ENCODE data around the gene GUCA1A.

Gene GUCA1A

GRCh38 chr6:42179261-42179944 lies 6.2 kb downstream of the GUCA1A start:
- TF ChIP-seq, protein P1, sequence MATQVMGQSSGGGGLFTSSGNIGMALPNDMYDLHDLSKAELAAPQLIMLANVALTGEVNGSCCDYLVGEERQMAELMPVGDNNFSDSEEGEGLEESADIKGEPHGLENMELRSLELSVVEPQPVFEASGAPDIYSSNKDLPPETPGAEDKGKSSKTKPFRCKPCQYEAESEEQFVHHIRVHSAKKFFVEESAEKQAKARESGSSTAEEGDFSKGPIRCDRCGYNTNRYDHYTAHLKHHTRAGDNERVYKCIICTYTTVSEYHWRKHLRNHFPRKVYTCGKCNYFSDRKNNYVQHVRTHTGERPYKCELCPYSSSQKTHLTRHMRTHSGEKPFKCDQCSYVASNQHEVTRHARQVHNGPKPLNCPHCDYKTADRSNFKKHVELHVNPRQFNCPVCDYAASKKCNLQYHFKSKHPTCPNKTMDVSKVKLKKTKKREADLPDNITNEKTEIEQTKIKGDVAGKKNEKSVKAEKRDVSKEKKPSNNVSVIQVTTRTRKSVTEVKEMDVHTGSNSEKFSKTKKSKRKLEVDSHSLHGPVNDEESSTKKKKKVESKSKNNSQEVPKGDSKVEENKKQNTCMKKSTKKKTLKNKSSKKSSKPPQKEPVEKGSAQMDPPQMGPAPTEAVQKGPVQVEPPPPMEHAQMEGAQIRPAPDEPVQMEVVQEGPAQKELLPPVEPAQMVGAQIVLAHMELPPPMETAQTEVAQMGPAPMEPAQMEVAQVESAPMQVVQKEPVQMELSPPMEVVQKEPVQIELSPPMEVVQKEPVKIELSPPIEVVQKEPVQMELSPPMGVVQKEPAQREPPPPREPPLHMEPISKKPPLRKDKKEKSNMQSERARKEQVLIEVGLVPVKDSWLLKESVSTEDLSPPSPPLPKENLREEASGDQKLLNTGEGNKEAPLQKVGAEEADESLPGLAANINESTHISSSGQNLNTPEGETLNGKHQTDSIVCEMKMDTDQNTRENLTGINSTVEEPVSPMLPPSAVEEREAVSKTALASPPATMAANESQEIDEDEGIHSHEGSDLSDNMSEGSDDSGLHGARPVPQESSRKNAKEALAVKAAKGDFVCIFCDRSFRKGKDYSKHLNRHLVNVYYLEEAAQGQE (IDR thresholded peaks at IDR 0.05; ENCODE audit: insufficient read depth in 1 of 2, low read depth in 2 of 2, low read length in 2 of 2): no peak
- TF ChIP-seq POLR2AphosphoS5 (IDR thresholded peaks at IDR 0.05; ENCODE audit: low read depth, low read length) (no peak), FOXP2 (optimal IDR thresholded peaks at IDR 0.05; ENCODE audit: borderline replicate concordance, extremely low read depth, extremely low read length, insufficient read depth) (no peak), SIN3A (IDR thresholded peaks at IDR 0.05; ENCODE audit: borderline replicate concordance, insufficient read depth, low read length) (no peak), TAF1 (IDR thresholded peaks at IDR 0.05; ENCODE audit: borderline replicate concordance, insufficient read depth, low read length) (no peak)

DNA sequence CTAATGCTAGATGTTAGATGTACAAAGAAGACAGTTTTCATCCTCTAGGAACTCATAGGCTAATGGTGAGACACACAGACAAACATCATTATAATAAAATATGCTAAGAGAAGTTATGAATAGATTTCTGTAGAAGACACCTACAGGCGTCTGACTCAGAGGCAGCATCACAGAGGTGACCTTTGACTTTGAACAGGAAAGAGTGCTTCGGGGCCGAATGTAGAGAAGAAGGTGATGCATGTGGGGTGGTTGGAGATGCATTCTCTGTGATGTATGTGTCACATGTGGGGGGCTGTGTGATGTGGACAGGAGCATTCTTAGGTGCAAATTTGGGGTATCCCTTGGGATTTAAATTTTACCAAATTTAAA lies 6.8 kb downstream of the GUCA1A start:
- no peak for TF ChIP-seq TAF1 (IDR thresholded peaks at IDR 0.05; ENCODE audit: borderline replicate concordance, insufficient read depth, low read length)
- TF ChIP-seq, protein P1 (IDR thresholded peaks at IDR 0.05; ENCODE audit: insufficient read depth in 1 of 2, low read depth in 2 of 2, low read length in 2 of 2): no peak
- no peak for TF ChIP-seq SIN3A (IDR thresholded peaks at IDR 0.05; ENCODE audit: borderline replicate concordance, insufficient read depth, low read length)
- no peak for TF ChIP-seq FOXP2 (optimal IDR thresholded peaks at IDR 0.05; ENCODE audit: borderline replicate concordance, extremely low read depth, extremely low read length, insufficient read depth)
- TF ChIP-seq POLR2AphosphoS5 (IDR thresholded peaks at IDR 0.05; ENCODE audit: low read depth, low read length): no peak

GRCh38 chr6:42182101-42182500 lies 8.9 kb downstream of the GUCA1A start:
- TF ChIP-seq POLR2AphosphoS5 (IDR thresholded peaks at IDR 0.05; ENCODE audit: low read depth, low read length) (no peak), SIN3A (IDR thresholded peaks at IDR 0.05; ENCODE audit: borderline replicate concordance, insufficient read depth, low read length) (no peak), TAF1 (IDR thresholded peaks at IDR 0.05; ENCODE audit: borderline replicate concordance, insufficient read depth, low read length) (no peak), FOXP2 (optimal IDR thresholded peaks at IDR 0.05; ENCODE audit: borderline replicate concordance, extremely low read depth, extremely low read length, insufficient read depth) (no peak)
- TF ChIP-seq, protein P1 (IDR thresholded peaks at IDR 0.05; ENCODE audit: insufficient read depth in 1 of 2, low read depth in 2 of 2, low read length in 2 of 2): no peak

DNA sequence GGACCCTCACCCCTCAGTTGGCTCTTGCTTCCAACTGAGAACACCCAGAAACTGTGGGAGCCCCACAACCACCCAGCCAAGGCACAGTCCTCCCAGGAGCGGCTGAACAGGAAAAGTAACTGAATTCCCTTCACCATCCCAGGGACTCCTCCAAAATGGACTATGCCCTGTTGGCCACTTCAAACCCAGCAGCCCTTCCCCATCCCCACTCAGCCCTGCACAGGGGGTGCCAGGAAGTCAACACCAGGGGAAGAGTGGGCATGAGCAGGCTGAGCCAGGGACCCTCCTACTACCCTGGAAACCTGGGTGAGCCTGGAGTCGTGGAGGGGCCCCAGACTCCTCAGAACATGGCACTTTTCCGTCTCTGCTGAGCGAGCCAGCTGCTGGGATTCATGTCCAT lies 11.3 kb downstream of the GUCA1A start:
- TF ChIP-seq SIN3A (IDR thresholded peaks at IDR 0.05; ENCODE audit: borderline replicate concordance, insufficient read depth, low read length) (no peak), TAF1 (IDR thresholded peaks at IDR 0.05; ENCODE audit: borderline replicate concordance, insufficient read depth, low read length) (no peak), FOXP2 (optimal IDR thresholded peaks at IDR 0.05; ENCODE audit: borderline replicate concordance, extremely low read depth, extremely low read length, insufficient read depth) (no peak), POLR2AphosphoS5 (IDR thresholded peaks at IDR 0.05; ENCODE audit: low read depth, low read length) (no peak)
- TF ChIP-seq, protein P1 (IDR thresholded peaks at IDR 0.05; ENCODE audit: insufficient read depth in 1 of 2, low read depth in 2 of 2, low read length in 2 of 2): no peak

Data from PFSK-1 (cell line).